GM12864 (cell line): Measurements from ENCODE around the gene RAPGEF4.

Experiments used
- DNase-seq: peaks from one replicate; pipeline ENCODE4 v3.0.0-alpha.2; 2011; ENCODE audit warnings: low read depth
- H3K4me3 ChIP-seq: 2 replicates; pipeline ENCODE4 v1.5.1; 2011; ENCODE audit warnings: mild to moderate bottlenecking, low read depth, low read length, control low read depth
- TF ChIP-seq, protein P1 (sequence below): IDR thresholded peaks from 2 replicates; pipeline ENCODE4 v1.5.1; 2011; ENCODE audit warnings: low read depth, mild to moderate bottlenecking, moderate library complexity, low read length, control low read depth, inconsistent platforms; ENCODE audit errors: missing control alignments

The RAPGEF4 gene

GRCh38 chr2:172753610-172754009 is 18.0 kb downstream of the RAPGEF4 start:
- TF ChIP-seq, protein P1, sequence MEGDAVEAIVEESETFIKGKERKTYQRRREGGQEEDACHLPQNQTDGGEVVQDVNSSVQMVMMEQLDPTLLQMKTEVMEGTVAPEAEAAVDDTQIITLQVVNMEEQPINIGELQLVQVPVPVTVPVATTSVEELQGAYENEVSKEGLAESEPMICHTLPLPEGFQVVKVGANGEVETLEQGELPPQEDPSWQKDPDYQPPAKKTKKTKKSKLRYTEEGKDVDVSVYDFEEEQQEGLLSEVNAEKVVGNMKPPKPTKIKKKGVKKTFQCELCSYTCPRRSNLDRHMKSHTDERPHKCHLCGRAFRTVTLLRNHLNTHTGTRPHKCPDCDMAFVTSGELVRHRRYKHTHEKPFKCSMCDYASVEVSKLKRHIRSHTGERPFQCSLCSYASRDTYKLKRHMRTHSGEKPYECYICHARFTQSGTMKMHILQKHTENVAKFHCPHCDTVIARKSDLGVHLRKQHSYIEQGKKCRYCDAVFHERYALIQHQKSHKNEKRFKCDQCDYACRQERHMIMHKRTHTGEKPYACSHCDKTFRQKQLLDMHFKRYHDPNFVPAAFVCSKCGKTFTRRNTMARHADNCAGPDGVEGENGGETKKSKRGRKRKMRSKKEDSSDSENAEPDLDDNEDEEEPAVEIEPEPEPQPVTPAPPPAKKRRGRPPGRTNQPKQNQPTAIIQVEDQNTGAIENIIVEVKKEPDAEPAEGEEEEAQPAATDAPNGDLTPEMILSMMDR, result no peak
- no peak for DNase-seq
- H3K4me3 ChIP-seq, result no peak overlapping the region

DNA sequence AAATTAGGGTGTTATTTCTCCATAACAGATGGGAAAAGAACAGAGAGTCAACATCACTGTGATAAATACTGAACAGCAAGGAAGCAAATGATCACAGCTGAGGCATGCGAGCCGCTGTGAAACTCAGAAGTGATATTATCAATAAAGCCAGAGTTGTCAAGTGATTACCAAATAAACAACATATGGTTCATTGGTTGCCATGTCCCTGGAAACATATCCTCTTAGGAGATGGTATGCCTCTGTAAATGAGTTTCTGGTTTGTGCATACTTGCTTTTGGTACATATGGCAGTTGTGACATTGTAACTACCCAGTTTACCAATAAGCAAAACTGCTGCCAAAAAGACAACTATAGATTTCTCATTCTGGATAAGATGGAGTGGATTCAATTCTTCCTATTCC is 23.8 kb downstream of the RAPGEF4 start:
- no peak for DNase-seq
- TF ChIP-seq, protein P1, result no peak

GRCh38 chr2:172761306-172761705 is 25.7 kb downstream of the RAPGEF4 start:
- no peak for DNase-seq
- H3K4me3 ChIP-seq, result no peak overlapping the region
- TF ChIP-seq, protein P1, result no peak

More for the DNA sequence above, 23.8 kb downstream of the RAPGEF4 start:
- H3K4me3 ChIP-seq, result no peak overlapping the region

DNA sequence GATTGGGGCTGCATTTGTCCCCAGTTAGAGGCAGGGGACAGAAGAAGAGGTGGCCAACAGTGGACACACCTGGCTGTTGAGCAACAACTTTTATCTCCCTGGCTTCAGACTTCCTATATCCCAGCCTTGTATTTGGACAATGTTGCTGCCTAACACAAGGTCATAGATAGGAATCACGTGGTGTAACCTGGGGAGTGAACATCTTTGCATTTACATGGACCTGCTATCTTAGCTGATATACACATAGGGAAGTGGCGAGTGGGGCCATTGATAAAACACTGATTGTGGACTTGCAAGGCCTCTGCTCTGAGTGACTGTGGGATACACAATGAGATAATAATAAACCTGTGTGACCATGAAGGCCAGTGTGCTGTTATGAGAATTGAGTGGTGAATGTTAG is 26.9 kb downstream of the RAPGEF4 start:
- TF ChIP-seq, protein P1, result no peak
- H3K4me3 ChIP-seq, result no peak overlapping the region
- no peak for DNase-seq

DNA sequence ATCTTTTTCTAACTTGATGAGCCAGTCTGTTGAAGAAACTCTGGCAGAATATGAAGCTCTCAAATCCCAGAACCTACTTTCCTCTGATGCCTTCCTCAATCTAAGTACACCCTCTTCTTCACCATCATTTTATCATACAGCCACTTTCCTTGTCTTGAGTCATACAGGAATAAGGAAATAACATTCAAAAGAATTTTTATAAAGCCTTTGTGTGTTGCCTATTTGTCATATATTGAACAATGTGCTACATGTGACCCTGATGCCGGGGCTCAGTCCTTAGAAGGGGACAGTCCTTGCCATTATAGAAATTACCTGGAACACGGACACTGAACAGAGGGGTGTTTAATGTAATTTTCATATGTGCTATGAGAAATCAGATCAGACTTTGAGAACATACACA is 27.4 kb downstream of the RAPGEF4 start:
- H3K4me3 ChIP-seq, result no peak overlapping the region
- TF ChIP-seq, protein P1, result no peak
- no peak for DNase-seq

- no peak for DNase-seq
- H3K4me3 ChIP-seq, result no peak overlapping the region
- TF ChIP-seq, protein P1, result no peak
These were observed 30.0 kb downstream of the RAPGEF4 start for GRCh38 chr2:172765662-172766061.

GRCh38 chr2:172768401-172768800 is 32.8 kb downstream of the RAPGEF4 start:
- TF ChIP-seq, protein P1, result no peak

More at GRCh38 chr2:172768401-172768800, 32.8 kb downstream of the RAPGEF4 start:
- DNase-seq, result no peak
- no peak overlapping the region for H3K4me3 ChIP-seq
